GM18505 (cell line): ENCODE measurements around the gene ELMO2.

Experiments
- ATAC-seq: cut with Tn5 transposase; IDR thresholded peaks from one replicate; pipeline ENCODE4 v1.9.1; 2021; ENCODE audit not compliant: unreplicated experiment
- POLR2A ChIP-seq: IDR thresholded peaks from 4 replicates; pipeline ENCODE4 v1.6.1; 2011; ENCODE audit warnings: borderline replicate concordance; ENCODE audit not compliant: insufficient read depth, insufficient read length; ENCODE audit errors: extremely low read depth

Gene ELMO2

DNA sequence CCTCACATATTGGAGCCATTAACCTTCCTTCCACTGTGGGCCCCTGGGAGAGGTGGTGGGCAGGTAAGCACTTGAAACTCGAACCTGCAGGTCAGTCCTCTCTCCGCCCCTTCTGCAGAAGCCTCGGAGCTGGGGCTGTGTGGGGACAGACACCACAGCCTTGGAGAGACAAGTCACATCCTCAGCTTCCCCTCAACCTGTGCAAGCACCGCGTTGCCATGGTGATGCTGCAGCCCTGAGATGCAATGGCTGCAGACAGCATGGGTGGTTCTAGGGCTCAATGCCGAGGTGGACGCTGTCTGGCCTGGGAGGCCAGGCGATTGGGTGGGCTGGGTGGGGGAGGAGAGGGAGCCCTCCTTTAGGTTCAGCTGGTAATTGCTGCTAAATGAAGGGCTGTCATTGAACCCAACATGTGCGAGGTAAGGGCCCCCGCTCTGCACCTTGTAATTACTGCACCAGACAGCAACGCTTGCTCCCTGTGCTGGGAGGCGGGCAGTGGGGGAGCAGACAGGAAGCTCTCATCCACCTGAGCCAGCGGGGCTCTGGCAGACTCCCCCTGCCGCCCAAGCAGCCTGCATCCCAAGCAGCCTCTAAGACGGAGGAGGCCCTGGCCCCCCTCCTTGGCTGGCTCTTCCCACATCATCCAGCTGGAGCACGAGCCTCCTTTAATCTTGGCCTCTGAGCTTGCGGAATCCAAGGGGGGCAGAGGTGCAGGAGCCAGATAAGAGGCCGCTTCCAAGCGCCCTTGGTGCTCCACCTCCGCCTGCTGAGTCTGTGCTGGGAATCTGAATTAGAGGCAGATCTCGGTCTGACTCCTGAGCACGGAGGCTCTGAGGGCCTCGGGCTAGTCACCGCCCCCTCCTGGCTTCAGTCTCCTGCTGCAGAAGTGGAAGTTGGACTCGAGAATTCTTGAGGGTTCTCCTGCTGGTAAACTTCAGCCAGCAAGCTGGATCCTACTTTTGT, 58.3 kb downstream of the ELMO2 start:
- TF ChIP-seq POLR2A = no peak
- ATAC-seq = no peak

DNA sequence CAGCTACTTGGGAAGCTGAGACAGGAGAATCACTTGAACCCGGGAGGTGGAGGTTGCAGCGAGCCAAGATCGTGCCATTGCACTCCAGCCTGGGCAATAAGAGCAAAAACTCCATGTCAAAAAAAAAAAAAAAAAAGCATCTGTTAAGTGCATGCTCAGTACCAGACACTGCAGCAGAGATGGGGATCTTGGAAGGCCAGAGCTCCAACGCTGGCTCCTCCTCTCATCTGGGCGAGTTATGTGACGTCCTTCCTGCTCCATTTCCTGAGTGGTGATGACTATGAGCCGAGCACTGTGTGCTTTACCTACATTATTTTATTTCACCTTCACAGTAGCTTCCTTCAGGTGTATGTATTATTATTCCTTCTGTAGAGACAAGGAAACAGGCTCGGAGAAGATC, 59.6 kb downstream of the ELMO2 start:
- ATAC-seq = no peak
- TF ChIP-seq POLR2A = no peak

DNA sequence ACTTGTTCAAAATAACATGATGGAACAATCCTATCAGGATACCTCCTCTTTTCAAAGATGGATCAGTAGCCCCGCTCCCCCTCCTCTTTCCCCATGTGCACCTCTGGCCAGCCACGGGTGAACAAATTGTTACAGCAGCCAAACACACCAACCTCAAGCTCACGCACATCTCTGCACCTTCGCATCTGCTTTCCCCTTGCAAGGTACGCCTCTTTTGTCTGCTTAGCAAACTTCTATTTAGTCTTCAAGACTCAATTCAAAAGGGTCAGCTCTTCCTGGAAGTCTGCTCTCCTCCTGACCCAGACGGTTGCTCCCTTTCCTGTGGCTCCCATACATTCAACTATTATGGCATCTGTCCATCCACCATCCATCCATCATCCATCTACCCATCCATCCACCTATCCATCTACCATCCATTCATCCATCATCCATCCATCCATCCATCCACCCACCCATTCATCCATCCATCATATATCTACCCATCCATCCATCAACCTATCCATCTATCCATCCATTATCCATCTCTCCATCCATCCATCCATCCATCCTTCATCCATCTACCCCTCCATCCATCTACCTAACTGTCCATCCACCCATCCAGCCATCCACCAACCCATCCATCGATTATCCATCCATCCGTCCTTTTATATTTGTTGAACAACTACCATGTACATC, 61.8 kb downstream of the ELMO2 start:
- no peak for ATAC-seq
- no peak for TF ChIP-seq POLR2A

DNA sequence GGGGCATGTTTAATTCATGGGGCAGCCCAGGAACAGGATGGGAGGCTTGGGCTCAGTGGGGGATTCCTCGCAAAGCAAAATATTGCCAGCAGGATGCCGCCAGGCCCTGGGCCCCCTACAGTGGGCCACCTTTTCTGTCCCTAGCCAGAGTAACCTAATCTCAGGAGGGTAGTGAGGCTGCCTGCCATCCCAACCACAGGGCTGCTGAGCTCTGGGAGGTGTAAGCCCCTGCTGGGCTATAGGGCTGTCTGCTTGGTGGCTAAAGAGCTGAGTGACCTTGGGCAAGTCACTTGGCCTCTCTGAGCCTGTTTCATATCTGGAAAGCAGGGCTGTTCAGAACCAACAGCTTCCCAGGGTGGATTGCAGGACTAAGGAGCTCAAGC, 62.4 kb downstream of the ELMO2 start:
- no peak for TF ChIP-seq POLR2A
- no peak for ATAC-seq

DNA sequence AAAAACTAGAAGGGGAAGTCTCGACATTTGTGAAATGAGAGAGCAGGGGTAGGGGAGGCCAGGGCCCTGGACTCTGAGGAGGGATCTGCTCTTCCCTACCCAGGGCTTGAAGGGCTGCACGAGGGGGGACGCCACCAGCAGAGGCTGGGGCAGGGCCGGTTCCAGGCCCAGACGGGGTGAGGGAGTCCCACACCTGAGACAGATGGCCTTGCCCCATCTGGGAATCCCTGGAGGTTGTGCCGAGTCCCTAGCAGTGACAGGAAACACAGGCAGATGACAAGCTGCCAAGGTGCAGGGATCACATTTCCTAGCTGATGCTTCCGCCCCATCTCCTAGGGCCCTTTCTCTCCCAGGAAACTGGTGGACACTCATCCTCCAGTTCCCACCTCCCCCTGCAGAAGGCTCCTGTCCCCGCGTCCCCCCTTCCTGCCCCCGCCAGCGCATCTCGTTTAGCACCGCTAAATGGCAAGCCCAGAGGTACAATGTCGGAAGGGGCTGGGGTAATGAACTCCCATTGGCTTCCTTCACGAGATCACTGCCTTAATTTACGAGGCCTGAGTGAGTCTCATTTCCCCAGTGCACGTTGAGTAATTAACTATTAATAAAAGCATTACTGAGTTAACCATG, 63.0 kb downstream of the ELMO2 start:
- TF ChIP-seq POLR2A = no peak
- ATAC-seq = no peak

DNA sequence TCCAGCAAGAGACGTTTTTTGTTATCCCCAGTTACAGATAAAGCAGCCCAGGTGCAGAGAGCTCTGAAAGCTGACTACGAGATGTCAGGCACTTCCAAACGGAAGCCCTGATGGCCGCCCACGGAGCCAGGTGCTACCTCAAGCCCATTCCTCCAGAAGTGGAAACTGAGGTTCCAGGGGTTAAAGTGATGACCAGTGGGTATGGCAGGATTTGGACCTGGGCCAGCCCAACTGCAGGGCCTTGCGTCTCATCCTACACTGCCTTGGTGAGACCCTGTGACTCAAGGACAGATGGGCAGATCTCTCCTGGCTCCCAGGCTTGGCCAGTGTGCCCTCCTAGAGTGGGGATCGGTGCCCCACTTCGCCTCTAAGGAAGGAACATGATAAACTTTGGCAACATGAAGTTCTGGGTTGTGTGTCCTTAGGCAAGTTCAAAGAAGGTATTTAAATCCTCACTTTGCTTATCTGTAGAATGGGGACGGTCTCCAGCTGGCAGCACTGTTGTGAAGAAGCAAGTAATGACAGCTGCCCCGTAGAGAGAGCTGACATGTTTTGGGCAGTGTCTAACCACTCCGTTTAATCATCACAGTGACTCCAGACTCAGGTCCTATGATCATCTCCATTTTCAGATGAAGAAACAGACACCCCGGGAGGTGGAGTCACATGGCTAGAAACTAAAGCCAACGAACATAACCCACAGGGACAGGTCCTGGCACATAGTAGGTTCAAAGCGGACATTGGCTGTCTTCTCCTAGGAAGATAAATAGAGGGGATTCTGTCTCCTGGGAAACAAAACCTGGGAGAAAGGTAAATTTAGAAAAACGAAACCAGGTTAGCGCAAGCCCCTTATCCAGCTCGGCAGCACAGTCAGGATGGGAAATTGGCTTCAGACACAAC, 63.7 kb downstream of the ELMO2 start:
- ATAC-seq = no peak
- no peak for TF ChIP-seq POLR2A

DNA sequence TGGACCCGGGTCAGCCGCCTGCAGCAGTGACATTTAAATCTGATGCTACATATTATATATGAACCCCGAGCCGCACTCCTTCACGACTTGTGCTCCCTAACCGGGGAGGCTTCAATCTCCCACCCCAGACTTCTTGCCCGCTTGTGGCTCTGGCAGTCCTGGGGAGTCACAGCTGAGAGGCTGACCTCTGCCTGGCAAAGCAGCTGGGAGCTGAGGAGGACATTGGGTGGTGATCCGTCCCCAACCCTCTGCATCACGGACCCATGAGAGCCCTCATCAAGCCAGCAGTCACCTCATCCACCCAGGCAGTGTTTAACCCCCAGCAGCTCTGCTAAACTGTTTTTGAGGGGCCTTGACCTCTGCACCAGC, 64.4 kb downstream of the ELMO2 start:
- no peak for TF ChIP-seq POLR2A
- ATAC-seq = no peak

DNA sequence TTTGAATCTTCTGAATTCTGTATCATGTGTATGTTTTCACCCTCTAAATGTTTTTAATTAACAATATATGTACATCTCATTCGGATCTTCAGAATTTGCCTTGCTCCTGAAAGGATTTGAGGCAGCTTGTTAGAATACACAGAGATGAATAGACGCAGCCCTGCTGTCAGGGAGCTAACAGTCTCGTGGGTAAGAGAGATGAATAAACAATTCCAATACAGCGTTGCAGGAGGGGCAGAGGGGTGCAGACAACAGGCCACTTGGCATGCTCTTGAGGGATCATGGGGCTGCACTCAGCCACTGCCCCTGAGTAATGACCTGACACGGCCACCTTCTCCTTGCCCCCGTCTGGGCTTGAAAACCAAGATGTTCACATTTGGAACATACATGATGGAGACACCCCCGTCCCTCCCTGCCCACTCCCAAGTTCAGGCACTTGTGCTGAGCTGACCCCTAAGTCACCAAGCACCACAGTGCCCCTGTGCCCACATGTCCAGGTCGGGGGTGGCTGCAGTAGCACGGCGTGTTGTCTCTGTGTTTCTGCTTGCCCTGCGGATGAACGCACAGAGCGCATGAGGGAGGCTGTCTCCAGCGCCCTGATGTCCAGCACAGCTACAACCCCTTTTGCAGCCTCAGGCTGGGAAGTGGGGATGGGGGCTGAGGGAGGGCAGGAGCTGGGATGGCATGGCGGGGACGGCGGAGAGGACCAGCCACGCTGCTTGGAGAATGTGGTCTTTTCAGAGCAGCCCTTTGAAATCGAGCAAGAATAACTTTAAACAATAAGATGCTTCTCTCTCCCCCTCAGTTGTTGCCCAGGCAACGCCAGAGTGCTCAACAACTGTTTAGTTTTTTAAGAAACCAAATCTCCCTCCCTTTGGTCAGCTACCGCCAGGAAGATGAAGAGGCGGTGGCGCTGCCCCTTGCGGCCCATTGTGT, 65.1 kb downstream of the ELMO2 start:
- no peak for ATAC-seq
- TF ChIP-seq POLR2A = no peak

DNA sequence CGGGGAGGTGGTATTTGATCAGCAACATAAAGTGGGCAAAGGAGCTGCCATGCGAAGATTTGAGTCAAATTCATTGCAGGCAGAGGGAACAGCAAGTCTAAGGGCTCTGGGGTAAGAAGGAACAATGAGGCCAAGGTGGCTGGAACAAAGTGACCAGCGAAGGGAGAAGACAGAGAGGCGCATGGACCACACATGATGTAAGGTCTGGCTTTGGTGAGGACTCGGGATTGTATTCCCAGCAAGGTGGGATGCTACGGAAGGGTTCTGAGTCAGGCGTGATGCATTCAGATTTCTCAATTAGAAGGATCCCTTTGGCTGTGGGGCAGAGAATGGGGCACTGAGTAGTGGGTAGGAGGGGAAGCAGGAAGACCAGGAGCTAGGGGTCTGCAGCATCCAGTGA, 67.4 kb downstream of the ELMO2 start:
- TF ChIP-seq POLR2A = no peak
- no peak for ATAC-seq

DNA sequence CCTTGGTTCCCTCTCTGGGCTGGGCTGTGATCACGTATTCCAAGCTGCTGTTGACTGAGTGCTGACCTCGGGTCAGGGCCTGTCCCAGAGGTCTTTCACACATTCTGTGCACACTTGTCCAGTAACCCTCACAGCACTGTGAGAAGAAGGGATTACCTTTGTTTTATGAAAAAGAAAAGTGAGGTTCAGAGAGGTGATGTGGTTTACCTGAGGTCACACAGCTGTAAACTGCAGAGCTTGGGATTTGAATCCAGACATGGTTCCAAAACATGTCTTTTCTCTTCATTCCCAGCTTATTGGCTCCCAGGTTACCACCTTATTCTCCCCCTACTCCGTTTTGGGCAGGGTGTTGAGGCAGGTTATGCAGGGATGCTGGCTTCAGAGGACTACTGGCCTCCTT, 69.7 kb downstream of the ELMO2 start:
- no peak for TF ChIP-seq POLR2A
- ATAC-seq = no peak

DNA sequence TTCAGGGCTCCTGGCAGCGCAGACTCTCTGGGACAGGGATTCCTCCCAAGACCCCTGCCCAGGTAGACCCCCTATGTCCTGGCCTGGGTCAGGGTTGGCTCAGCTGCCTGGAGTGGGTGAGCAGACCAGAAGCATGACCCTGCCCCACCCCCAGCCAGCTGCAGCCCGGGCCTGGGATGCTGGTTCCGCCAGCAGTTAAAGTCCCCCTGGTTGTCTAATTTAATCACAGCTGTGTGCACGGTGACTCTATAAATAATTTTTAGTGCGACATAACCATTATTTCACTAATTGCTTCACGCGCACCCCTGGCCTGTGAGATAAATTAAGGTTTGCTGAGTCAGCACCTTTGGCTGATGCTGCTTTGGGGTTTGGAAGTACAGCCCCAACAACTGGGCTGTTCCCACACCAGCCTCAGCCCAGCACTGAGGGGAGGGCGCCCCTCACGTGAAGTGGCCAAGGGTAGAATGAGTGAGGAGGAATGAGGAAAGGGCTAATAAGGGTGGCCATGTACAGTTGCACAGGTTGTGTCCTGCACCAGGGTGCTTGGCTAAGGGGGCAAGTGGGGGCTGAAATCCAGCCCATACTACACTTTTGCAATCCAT, 72.0 kb downstream of the ELMO2 start:
- TF ChIP-seq POLR2A = no peak
- no peak for ATAC-seq
